Ishikawa (cell line): Measurements from ENCODE around the gene FAM3A.

Experiments
- CEBPB ChIP-seq: IDR thresholded peaks from 2 replicates; pipeline ENCODE4 v1.6.1; 2012
- CREB1 ChIP-seq: IDR thresholded peaks from 2 replicates; pipeline ENCODE4 v1.6.1; 2012; ENCODE audit warnings: low read depth
- EGR1 ChIP-seq: IDR thresholded peaks from 2 replicates; pipeline ENCODE4 v1.6.1; 2012
- EP300 ChIP-seq: IDR thresholded peaks from 2 replicates; pipeline ENCODE4 v1.6.1; 2012; ENCODE audit warnings: borderline replicate concordance
- FOXM1 ChIP-seq: IDR thresholded peaks from 2 replicates; pipeline ENCODE4 v1.6.1; 2012; ENCODE audit warnings: low read depth, borderline replicate concordance
- MAX ChIP-seq: IDR thresholded peaks from 2 replicates; pipeline ENCODE4 v1.6.1; 2012
- NFIC ChIP-seq: IDR thresholded peaks from 2 replicates; pipeline ENCODE4 v1.6.1; 2012
- RAD21 ChIP-seq: IDR thresholded peaks from 2 replicates; pipeline ENCODE4 v1.6.1; 2012; ENCODE audit warnings: low read depth
- REST ChIP-seq: IDR thresholded peaks from 2 replicates; pipeline ENCODE4 v1.6.1; 2012; ENCODE audit warnings: low read depth, mild to moderate bottlenecking
- TAF1 ChIP-seq: IDR thresholded peaks from 2 replicates; pipeline ENCODE4 v1.6.1; 2012; ENCODE audit warnings: low read depth, mild to moderate bottlenecking
- TCF12 ChIP-seq: IDR thresholded peaks from 2 replicates; pipeline ENCODE4 v1.6.1; 2012; ENCODE audit warnings: low read depth
- TEAD4 ChIP-seq: IDR thresholded peaks from 2 replicates; pipeline ENCODE4 v1.6.1; 2012
- USF1 ChIP-seq: IDR thresholded peaks from 2 replicates; pipeline ENCODE4 v1.6.1; 2012
- YY1 ChIP-seq: IDR thresholded peaks from 2 replicates; pipeline ENCODE4 v1.6.1; 2012; ENCODE audit warnings: low read depth
- ZBTB7A ChIP-seq: IDR thresholded peaks from 2 replicates; pipeline ENCODE4 v1.6.1; 2012; ENCODE audit warnings: low read depth

FAM3A gene

GRCh38 chrX:154473683-154474082 is 42.3 kb downstream of the FAM3A start:
- TF ChIP-seq EP300, result no peak
- TF ChIP-seq CREB1, result no peak
- no peak for TF ChIP-seq REST
- TF ChIP-seq YY1, result no peak
- no peak for TF ChIP-seq MAX
- TF ChIP-seq TEAD4, result no peak
- TF ChIP-seq TCF12, result no peak
- no peak for TF ChIP-seq TAF1
- TF ChIP-seq CEBPB, result no peak
- no peak for TF ChIP-seq FOXM1
- no peak for TF ChIP-seq ZBTB7A
- TF ChIP-seq USF1, result no peak
- no peak for TF ChIP-seq NFIC
- TF ChIP-seq RAD21, result no peak
- TF ChIP-seq EGR1, result no peak

- TF ChIP-seq CREB1 (no peak), TEAD4 (no peak), NFIC (no peak), EP300 (no peak), ZBTB7A (no peak), USF1 (no peak), REST (no peak), CEBPB (no peak), TAF1 (no peak), RAD21 (no peak), TCF12 (no peak), EGR1 (no peak)
Measured at GRCh38 chrX:154472685-154473632, 43.1 kb downstream of the FAM3A start.

- TF ChIP-seq EGR1 (no peak), RAD21 (no peak), MAX (no peak), USF1 (no peak), YY1 (no peak), FOXM1 (no peak), CEBPB (no peak)
Measured at GRCh38 chrX:154471839-154472684, 44.0 kb downstream of the FAM3A start.

- TF ChIP-seq YY1 (no peak), EGR1 (no peak), CREB1 (no peak), CEBPB (no peak), EP300 (no peak), NFIC (no peak), TEAD4 (no peak), USF1 (no peak), REST (no peak), RAD21 (no peak), MAX (no peak)
Measured at GRCh38 chrX:154470914-154471568, 45.0 kb downstream of the FAM3A start.
